HuH-7 (cell line): ENCODE results near the gene DDX24.

Experiments
- DNase-seq: peaks from one replicate; pipeline ENCODE4 v3.0.0; 2011; ENCODE audit warnings: low spot score

Gene DDX24

GRCh38 chr14:94010625-94011024 is 70.4 kb downstream of the DDX24 start:
- DNase-seq: no peak

- DNase-seq: no peak
Measured at GRCh38 chr14:94009767-94010166, 71.2 kb downstream of the DDX24 start.

GRCh38 chr14:94008234-94008633 is 72.8 kb downstream of the DDX24 start:
- DNase-seq: no peak

DNA sequence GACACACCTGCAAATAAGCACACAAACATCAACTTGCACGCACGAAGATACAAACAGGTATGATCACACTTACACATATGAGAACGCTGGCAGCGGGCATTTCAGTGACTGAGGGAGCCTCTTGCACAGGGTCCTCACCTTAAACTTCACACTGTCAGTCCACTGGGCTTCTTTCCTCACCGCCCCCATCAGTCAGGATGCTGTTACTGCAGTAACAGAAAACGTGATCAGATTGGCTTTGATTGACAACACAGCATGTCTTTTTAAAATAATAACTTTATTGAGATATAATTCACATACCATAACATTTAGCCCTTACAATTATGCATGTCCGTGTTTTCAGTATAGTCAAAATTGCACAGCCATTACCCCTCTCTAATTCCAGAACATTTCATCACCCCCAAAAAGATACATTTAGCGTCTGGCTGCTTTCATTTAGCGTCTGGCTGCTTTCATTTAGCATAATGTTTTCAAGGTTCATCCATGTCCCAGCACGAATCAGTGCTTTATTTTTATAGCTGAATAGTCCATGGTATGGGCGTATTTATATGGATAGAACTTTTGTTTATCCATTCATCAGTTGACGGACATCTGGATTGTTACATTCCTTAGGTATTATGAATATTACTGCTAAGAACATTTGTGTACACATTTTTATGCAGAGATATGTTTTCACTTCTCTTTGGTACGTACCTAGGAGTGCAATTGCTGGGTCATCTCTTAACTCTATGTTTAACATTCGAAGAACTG is 75.5 kb downstream of the DDX24 start:
- DNase-seq: peak; percentile 53

GRCh38 chr14:94004015-94004414 is 77.0 kb downstream of the DDX24 start:
- no peak for DNase-seq

- DNase-seq: no peak
Measured at GRCh38 chr14:94003397-94003796, 77.6 kb downstream of the DDX24 start.

- DNase-seq: peak; percentile 84
Measured at GRCh38 chr14:94001501-94002396, 79.3 kb downstream of the DDX24 start.

- DNase-seq: no peak
Measured at GRCh38 chr14:94001016-94001415, 80.0 kb downstream of the DDX24 start.

DNA sequence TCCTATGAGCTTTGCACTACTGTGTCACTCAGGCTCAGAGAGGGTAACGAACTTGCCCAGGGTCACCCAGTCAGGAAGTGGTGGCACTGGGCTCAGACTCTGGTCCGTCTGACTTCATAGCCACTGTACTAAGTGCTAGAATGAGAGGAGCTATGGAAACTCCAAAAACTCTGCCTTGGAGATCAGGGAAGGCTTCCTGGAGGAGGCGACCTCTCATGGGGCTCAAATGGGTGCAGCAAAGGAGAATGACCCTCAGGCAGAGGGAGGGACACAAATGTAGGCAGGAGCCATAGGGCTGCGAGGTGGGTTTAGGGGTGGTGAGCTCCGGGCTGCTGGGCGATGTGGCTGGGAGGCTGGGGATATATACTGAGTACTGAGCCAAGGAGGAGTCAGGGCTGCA is 80.7 kb downstream of the DDX24 start:
- no peak for DNase-seq

DNA sequence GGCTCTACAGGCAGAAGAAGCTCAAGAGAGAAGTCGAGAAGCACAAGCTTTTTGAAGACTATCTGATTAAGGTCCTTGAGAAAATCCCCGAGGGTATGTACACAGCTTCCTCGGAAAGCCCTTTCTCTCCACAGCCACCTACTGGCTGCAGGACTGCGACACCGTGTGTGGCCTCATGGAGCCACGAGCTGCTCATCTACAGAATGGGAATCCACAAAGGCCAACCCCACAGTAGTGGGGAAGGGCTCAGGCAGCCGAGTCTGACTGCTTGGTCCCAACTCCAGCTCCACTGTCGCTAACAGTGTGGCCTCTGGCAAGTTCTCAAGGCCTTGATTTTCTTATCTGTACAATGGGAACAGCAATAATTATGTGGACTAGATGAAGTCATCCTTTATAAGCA is 81.4 kb downstream of the DDX24 start:
- no peak for DNase-seq

GRCh38 chr14:93998871-93999403 is 82.1 kb downstream of the DDX24 start:
- DNase-seq: no peak
